Measurements from ENCODE around the gene EPN2. TPM values are rescaled to one million over a fixed set of nuclear protein-coding genes. Genes with fewer than 3 reads are reported as not detected.

The EPN2 gene
- total and polyA plus RNA-seq, 12 donors: 12.0 to 53.8 (median 22.5) TPM

GRCh38 chr17:19322129-19322505, 85.0 kb downstream of the EPN2 start:
- H3K27ac ChIP-seq: no peak overlapping the region
- no peaks in the 10 kb centered on the region for H3K9me3 ChIP-seq (replicated peaks in 1 of 3)
- TF ChIP-seq CTCF (IDR thresholded peaks at IDR 0.05): no peak
- TF ChIP-seq POLR2A (IDR thresholded peaks at IDR 0.05): no peak
- no peaks in the 10 kb centered on the region for H3K27me3 ChIP-seq
- H3K36me3 ChIP-seq (replicated peaks in 1 of 2): no peaks in the 10 kb centered on the region
- H3K4me3 ChIP-seq: no peak overlapping the region
- intact Hi-C loops (cut with DNase I): no loop called here
- 83 to 95% (median 94%) methylated on average over 5 of the region's 5 CpGs for WGBS, 4 donors
- DNase-seq: no peak
- H3K4me1 ChIP-seq (replicated peaks in 1 of 2): peaks cover 1 to 9% of the 10 kb centered on the region in 2 donors

- H3K36me3 ChIP-seq (replicated peaks in 1 of 2): no peaks in the 10 kb centered on the region
- TF ChIP-seq POLR2A (IDR thresholded peaks at IDR 0.05) (no peak), CTCF (IDR thresholded peaks at IDR 0.05) (no peak)
- H3K4me3 ChIP-seq: no peak overlapping the region
- H3K27ac ChIP-seq: no peak overlapping the region
- DNase-seq: peak in 1 of 7 donors; percentile 2
- no peaks in the 10 kb centered on the region for H3K9me3 ChIP-seq (replicated peaks in 1 of 3)
- WGBS, 4 donors: 91 to 100% (median 98%) methylated on average over 1 of the region's 1 CpG
- intact Hi-C loops (cut with DNase I): no loop called here
- H3K4me1 ChIP-seq (replicated peaks in 1 of 2): peaks cover 0 to 2% of the 10 kb centered on the region in 2 donors
- no peaks in the 10 kb centered on the region for H3K27me3 ChIP-seq
Observed at GRCh38 chr17:19322861-19323260, 85.7 kb downstream of the EPN2 start.

- intact Hi-C loops (cut with DNase I): no loop called here
Observed at GRCh38 chr17:19325542-19325941, 88.4 kb downstream of the EPN2 start.

GRCh38 chr17:19327031-19327783, 90.0 kb downstream of the EPN2 start:
- intact Hi-C loops (cut with DNase I): no loop called here
- no peaks in the 10 kb centered on the region for H3K4me1 ChIP-seq (replicated peaks in 1 of 2)
- TF ChIP-seq POLR2A (IDR thresholded peaks at IDR 0.05): no peak
- no peak for TF ChIP-seq CTCF (IDR thresholded peaks at IDR 0.05)
- H3K4me3 ChIP-seq: no peak overlapping the region
- no peak overlapping the region for H3K27ac ChIP-seq
- no peak for DNase-seq
- no peaks in the 10 kb centered on the region for H3K27me3 ChIP-seq
- WGBS, 4 donors: 93 to 96% (median 94%) methylated on average over 14 of the region's 14 CpGs
- H3K36me3 ChIP-seq (replicated peaks in 1 of 2): peaks cover 0 to 4% of the 10 kb centered on the region in 2 donors
- no peaks in the 10 kb centered on the region for H3K9me3 ChIP-seq (replicated peaks in 1 of 3)

More at GRCh38 chr17:19325542-19325941, 88.4 kb downstream of the EPN2 start:
- Histone ChIP-seq H3K4me3 (no peak overlapping the region), H3K27ac (no peak overlapping the region), H3K9me3 (replicated peaks in 1 of 3) (no peaks in the 10 kb centered on the region), H3K27me3 (no peaks in the 10 kb centered on the region), H3K4me1 (replicated peaks in 1 of 2) (no peaks in the 10 kb centered on the region), H3K36me3 (replicated peaks in 1 of 2) (no peaks in the 10 kb centered on the region)
- DNase-seq: no peak
- no peak for TF ChIP-seq POLR2A (IDR thresholded peaks at IDR 0.05)
- TF ChIP-seq CTCF (IDR thresholded peaks at IDR 0.05): no peak

Measured in adrenal gland (tissue), 12 donors.